HCT116 (cell line): ENCODE data around the gene ATP6V0A1. TPM values are rescaled to one million over a fixed set of nuclear protein-coding genes. Genes with fewer than 3 reads are reported as not detected.

Source experiments
- ATAC-seq: fragments of 200-7000 bp; cut with Tn5 transposase; 2 replicates; pipeline ENCODE4 v1.9.1; 2020; ENCODE audit warnings: mild to moderate bottlenecking, moderate library complexity
- BruUV-seq: library from RNA; stranded (reverse); fragments of 400-500 nt; replicated peaks from 2 replicates; lab custom pipeline; 2021; lab: Mats Ljungman, UMichigan
- CTCF ChIA-PET: fragments of 300-600 bp; sonication (Branson Sonifier 250); formaldehyde crosslinking; loops from one replicate; lab custom pipeline; 2021; ENCODE audit warnings: antibody characterized with exemption; lab: Charles Lee
- POLR2A ChIA-PET: fragments of 300-600, 350-600 bp; sonication (Branson Sonifier 250); formaldehyde crosslinking; loops from one replicate; lab custom pipeline; 2021; ENCODE audit warnings: antibody characterized with exemption; lab: Charles Lee
- RAD21 ChIA-PET, 2 experiments: fragments of 300-600 bp; sonication (Branson Sonifier 250); formaldehyde crosslinking; loops; one replicate each; lab custom pipeline; 2023; ENCODE audit warnings: low total read pairs in 2 of 2; ENCODE audit not compliant: uncharacterized antibody in 2 of 2, unreplicated experiment in 2 of 2, low non-redundant PET in 1 of 2; lab: Charles Lee
- DNase-seq: peaks from one replicate; pipeline ENCODE4 v3.0.0-alpha.2; 2010; ENCODE audit warnings: low read depth, low spot score
- H2AFZ ChIP-seq: fragments of 200-600 bp; shearing (Covaris generic), sonication (generic); 2 replicates; pipeline ENCODE4 v1.6.1; 2017; ENCODE audit warnings: low read depth, mixed run types, mixed read lengths, antibody characterized with exemption, low read length; ENCODE audit not compliant: poor library complexity, severe bottlenecking
- H3K27ac ChIP-seq: 2 replicates; pipeline ENCODE4 v1.5.1; 2012; ENCODE audit warnings: low read depth, low read length
- H3K27me3 ChIP-seq: fragments of 200-600 bp; sonication (generic); 2 replicates; pipeline ENCODE4 v1.6.1; 2016; ENCODE audit warnings: mixed run types, low read length, mixed read lengths; ENCODE audit not compliant: insufficient read depth
- H3K36me3 ChIP-seq, 2 experiments: fragments of 200-500 bp in 1 of 2; fragments of 200-600 bp in 1 of 2; sonication (Bioruptor generic) in 1 of 2; sonication (generic) in 1 of 2; 2 replicates each; pipeline versions ENCODE4 v1.5.1 to v1.6.1; 2014 to 2016; ENCODE audit warnings: low read length in 2 of 2, inconsistent platforms in 1 of 2, mixed read lengths in 1 of 2, mixed run types in 1 of 2; ENCODE audit not compliant: insufficient read depth in 2 of 2, control insufficient read depth in 1 of 2
- H3K4me1 ChIP-seq, 2 experiments: fragments of 200-600 bp in 1 of 2; sonication (generic) in 1 of 2; 2 replicates each; pipeline versions ENCODE4 v1.5.1 to v1.6.1; 2012 to 2017; ENCODE audit warnings: low read length in 2 of 2, inconsistent platforms in 1 of 2, mild to moderate bottlenecking in 1 of 2, mixed read lengths in 1 of 2, mixed run types in 1 of 2, moderate library complexity in 1 of 2; ENCODE audit not compliant: insufficient read depth in 2 of 2, control insufficient read depth in 1 of 2
- H3K4me2 ChIP-seq: fragments of 200-600 bp; sonication (generic); 2 replicates; pipeline ENCODE4 v1.6.1; 2017; ENCODE audit warnings: mixed run types, low read length, mixed read lengths
- H3K4me3 ChIP-seq, 2 experiments: fragments of 200-600 bp in 1 of 2; sonication (generic) in 1 of 2; replicated peaks in 1 of 2; 2 replicates each; pipeline ENCODE4 v1.5.1; 2011 to 2016; ENCODE audit warnings: low read length in 2 of 2, control low read depth in 1 of 2, low read depth in 1 of 2, mild to moderate bottlenecking in 1 of 2, mixed read lengths in 1 of 2, mixed run types in 1 of 2
- H3K79me2 ChIP-seq: fragments of 200-600 bp; sonication (generic); 2 replicates; pipeline ENCODE4 v1.6.1; 2017; ENCODE audit warnings: mild to moderate bottlenecking, mixed run types, low read length, moderate library complexity, mixed read lengths; ENCODE audit not compliant: insufficient read depth
- H3K9ac ChIP-seq: fragments of 200-600 bp; sonication (generic); 2 replicates; pipeline ENCODE4 v1.6.1; 2016; ENCODE audit warnings: low read length, mixed read lengths
- H3K9me2 ChIP-seq: fragments of 200-600 bp; sonication (generic), shearing (Covaris generic); 2 replicates; pipeline ENCODE4 v1.6.1; 2017; ENCODE audit warnings: mixed run types, mild to moderate bottlenecking, moderate library complexity; ENCODE audit not compliant: insufficient read depth
- H3K9me3 ChIP-seq, 2 experiments: fragments of 200-500 bp in 1 of 2; fragments of 200-600 bp in 1 of 2; sonication (Bioruptor generic) in 1 of 2; sonication (generic) in 1 of 2; 2 replicates each; pipeline ENCODE4 v1.6.1; 2014 to 2017; ENCODE audit warnings: low read length in 2 of 2, mixed read lengths in 2 of 2, inconsistent platforms in 1 of 2, low read depth in 1 of 2, mild to moderate bottlenecking in 1 of 2, mixed run types in 1 of 2, moderate library complexity in 1 of 2; ENCODE audit not compliant: control insufficient read depth in 1 of 2, insufficient read depth in 1 of 2
- H4K20me1 ChIP-seq: fragments of 200-600 bp; sonication (generic), shearing (Covaris generic); 2 replicates; pipeline ENCODE4 v1.6.1; 2017; ENCODE audit warnings: mixed run types, mild to moderate bottlenecking, moderate library complexity; ENCODE audit not compliant: insufficient read depth
- ELF1 ChIP-seq: IDR thresholded peaks from 2 replicates; pipeline ENCODE4 v1.6.1; 2012; ENCODE audit warnings: low read depth, borderline replicate concordance
- EZH2 ChIP-seq: fragments of 200-600 bp; sonication (generic); IDR thresholded peaks from 2 replicates; pipeline ENCODE4 v1.6.1; 2017; ENCODE audit warnings: antibody characterized with exemption, mixed run types
- FOSL1 ChIP-seq: IDR thresholded peaks from 2 replicates; pipeline ENCODE4 v1.6.1; 2012; ENCODE audit warnings: low read depth
- JUND ChIP-seq: IDR thresholded peaks from 2 replicates; pipeline ENCODE4 v1.6.1; 2012
- POLR2A ChIP-seq: IDR thresholded peaks from 2 replicates; pipeline ENCODE4 v1.7.0; 2011; ENCODE audit warnings: borderline replicate concordance; ENCODE audit not compliant: insufficient read depth, insufficient read length; ENCODE audit errors: extremely low read depth
- POLR2AphosphoS5 ChIP-seq: IDR thresholded peaks from 2 replicates; pipeline ENCODE4 v1.6.1; 2011; ENCODE audit warnings: mild to moderate bottlenecking, low read depth, low read length, moderate library complexity
- RAD21 ChIP-seq: IDR thresholded peaks from 2 replicates; pipeline ENCODE4 v1.6.1; 2012; ENCODE audit warnings: low read depth, mild to moderate bottlenecking
- SIN3A ChIP-seq: IDR thresholded peaks from 2 replicates; pipeline ENCODE4 v1.6.1; 2012; ENCODE audit warnings: low read depth
- TCF7L2 ChIP-seq: IDR thresholded peaks from 2 replicates; pipeline ENCODE4 v1.7.0; 2011; ENCODE audit warnings: borderline replicate concordance, inconsistent platforms; ENCODE audit not compliant: insufficient read depth, insufficient read length; ENCODE audit errors: extremely low read depth
- YY1 ChIP-seq: IDR thresholded peaks from 2 replicates; pipeline ENCODE4 v1.6.1; 2011; ENCODE audit warnings: low read length, low read depth, moderate library complexity, mild to moderate bottlenecking; ENCODE audit not compliant: insufficient replicate concordance; ENCODE audit errors: extremely low read depth
- ZNF274 ChIP-seq: fragments of 200-500 bp; sonication (Bioruptor generic); IDR thresholded peaks from 2 replicates; pipeline ENCODE4 v1.6.1; 2014; ENCODE audit warnings: mild to moderate bottlenecking, low read depth, low read length, inconsistent platforms
- intact Hi-C: fragments of 100-400 bp; cut with micrococcal nuclease; formaldehyde crosslinking; loops from 2 replicates; pipeline ENCODE4 v1.10.0; 2022
- total RNA-seq: library from RNA; stranded (reverse); gene quantifications from one replicate; pipeline ENCODE4 v1.2.1, GENCODE V29; 2021; ENCODE audit not compliant: unreplicated experiment
- TF ChIP-seq, protein P1 (sequence below), 3 experiments: fragments of 200-600 bp in 1 of 3; sonication (generic) in 1 of 3; IDR thresholded peaks in 2 of 3; conservative IDR thresholded peaks in 1 of 3; 2 replicates each; pipeline ENCODE4 v1.5.1; 2012 to 2017; ENCODE audit warnings: low read depth in 2 of 3, low read length in 2 of 3, antibody characterized with exemption in 1 of 3, borderline replicate concordance in 1 of 3, control low read depth in 1 of 3, mild to moderate bottlenecking in 1 of 3, mixed read lengths in 1 of 3, mixed run types in 1 of 3, moderate library complexity in 1 of 3; ENCODE audit not compliant: insufficient read depth in 1 of 3
- TF ChIP-seq, protein P2 (sequence below): IDR thresholded peaks from 2 replicates; pipeline ENCODE4 v1.6.1; 2012
- TF ChIP-seq, protein P3 (sequence below): IDR thresholded peaks from 2 replicates; pipeline ENCODE4 v1.6.1; 2011; ENCODE audit warnings: mild to moderate bottlenecking, low read length, moderate library complexity; ENCODE audit not compliant: insufficient replicate concordance; ENCODE audit errors: extremely low read depth

ATP6V0A1 gene
- total RNA-seq, 1 experiment from 2014 or later = 65.2 TPM

DNA sequence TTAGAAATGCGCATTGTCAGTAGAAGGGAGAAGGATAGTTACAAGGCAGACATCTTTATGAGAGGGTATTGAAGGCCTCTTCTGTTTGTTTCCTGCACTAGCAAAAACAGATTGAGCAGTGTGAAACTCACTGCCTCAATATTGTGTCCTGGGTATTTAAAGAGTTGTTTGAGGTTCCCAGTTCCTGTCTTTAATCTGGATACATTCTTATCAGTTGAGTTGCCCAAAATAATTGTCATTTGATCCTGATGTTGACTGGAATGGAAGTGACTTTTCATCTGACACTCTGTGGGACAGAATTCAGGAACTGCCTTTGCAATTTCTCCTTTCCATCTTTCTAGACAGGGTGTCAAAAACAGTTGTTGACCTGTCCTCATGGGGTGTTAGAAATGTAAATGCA is 1.7 kb downstream of the ATP6V0A1 start:
- H3K36me3 ChIP-seq = peaks cover 9 to 18% of the 10 kb centered on the region in 2 experiments
- peaks cover 34% of the 10 kb centered on the region for H3K79me2 ChIP-seq
- ChIA-PET RAD21 (no interaction called here), CTCF (no interaction called here), POLR2A (no interaction called here)
- H3K27me3 ChIP-seq = no peaks in the 10 kb centered on the region
- no TSS peak for BruUV-seq
- no peaks in the 10 kb centered on the region for H3K9me3 ChIP-seq
- H3K9me2 ChIP-seq = no peaks in the 10 kb centered on the region
- DNase-seq (no peak), ATAC-seq (no peak)
- peaks cover 13 to 25% of the 10 kb centered on the region in 2 experiments for H3K4me1 ChIP-seq
- intact Hi-C loops = no loop called here
- no peak overlapping the region for H2AFZ ChIP-seq
- peak overlapping the region in 1 of 2 experiments; percentile 78; a peak in 2 of 4 replicates for H3K4me3 ChIP-seq
- peak overlapping the region; percentile 75; the same call in 1 of the 2 replicates for H3K9ac ChIP-seq
- H3K4me2 ChIP-seq = peak overlapping the region; percentile 93
- no peak for TF ChIP-seq ELF1
- TF ChIP-seq, protein P1, sequence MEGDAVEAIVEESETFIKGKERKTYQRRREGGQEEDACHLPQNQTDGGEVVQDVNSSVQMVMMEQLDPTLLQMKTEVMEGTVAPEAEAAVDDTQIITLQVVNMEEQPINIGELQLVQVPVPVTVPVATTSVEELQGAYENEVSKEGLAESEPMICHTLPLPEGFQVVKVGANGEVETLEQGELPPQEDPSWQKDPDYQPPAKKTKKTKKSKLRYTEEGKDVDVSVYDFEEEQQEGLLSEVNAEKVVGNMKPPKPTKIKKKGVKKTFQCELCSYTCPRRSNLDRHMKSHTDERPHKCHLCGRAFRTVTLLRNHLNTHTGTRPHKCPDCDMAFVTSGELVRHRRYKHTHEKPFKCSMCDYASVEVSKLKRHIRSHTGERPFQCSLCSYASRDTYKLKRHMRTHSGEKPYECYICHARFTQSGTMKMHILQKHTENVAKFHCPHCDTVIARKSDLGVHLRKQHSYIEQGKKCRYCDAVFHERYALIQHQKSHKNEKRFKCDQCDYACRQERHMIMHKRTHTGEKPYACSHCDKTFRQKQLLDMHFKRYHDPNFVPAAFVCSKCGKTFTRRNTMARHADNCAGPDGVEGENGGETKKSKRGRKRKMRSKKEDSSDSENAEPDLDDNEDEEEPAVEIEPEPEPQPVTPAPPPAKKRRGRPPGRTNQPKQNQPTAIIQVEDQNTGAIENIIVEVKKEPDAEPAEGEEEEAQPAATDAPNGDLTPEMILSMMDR (IDR thresholded peaks at IDR 0.05 in 2 of 3, conservative IDR thresholded peaks at IDR 0.05 in 1 of 3; ENCODE audit: borderline replicate concordance in 1 of 3, insufficient read depth in 1 of 3, low read depth in 2 of 3, low read length in 2 of 3) = no peak
- TF ChIP-seq YY1 = no peak
- TF ChIP-seq, protein P2, sequence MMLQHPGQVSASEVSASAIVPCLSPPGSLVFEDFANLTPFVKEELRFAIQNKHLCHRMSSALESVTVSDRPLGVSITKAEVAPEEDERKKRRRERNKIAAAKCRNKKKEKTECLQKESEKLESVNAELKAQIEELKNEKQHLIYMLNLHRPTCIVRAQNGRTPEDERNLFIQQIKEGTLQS = no peak
- TF ChIP-seq FOSL1 = no peak
- TF ChIP-seq EZH2 = no peak
- no peak for TF ChIP-seq ZNF274
- TF ChIP-seq RAD21 = no peak
- no peak for TF ChIP-seq POLR2AphosphoS5
- TF ChIP-seq JUND = no peak
- TF ChIP-seq, protein P3, sequence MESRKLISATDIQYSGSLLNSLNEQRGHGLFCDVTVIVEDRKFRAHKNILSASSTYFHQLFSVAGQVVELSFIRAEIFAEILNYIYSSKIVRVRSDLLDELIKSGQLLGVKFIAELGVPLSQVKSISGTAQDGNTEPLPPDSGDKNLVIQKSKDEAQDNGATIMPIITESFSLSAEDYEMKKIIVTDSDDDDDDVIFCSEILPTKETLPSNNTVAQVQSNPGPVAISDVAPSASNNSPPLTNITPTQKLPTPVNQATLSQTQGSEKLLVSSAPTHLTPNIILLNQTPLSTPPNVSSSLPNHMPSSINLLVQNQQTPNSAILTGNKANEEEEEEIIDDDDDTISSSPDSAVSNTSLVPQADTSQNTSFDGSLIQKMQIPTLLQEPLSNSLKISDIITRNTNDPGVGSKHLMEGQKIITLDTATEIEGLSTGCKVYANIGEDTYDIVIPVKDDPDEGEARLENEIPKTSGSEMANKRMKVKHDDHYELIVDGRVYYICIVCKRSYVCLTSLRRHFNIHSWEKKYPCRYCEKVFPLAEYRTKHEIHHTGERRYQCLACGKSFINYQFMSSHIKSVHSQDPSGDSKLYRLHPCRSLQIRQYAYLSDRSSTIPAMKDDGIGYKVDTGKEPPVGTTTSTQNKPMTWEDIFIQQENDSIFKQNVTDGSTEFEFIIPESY = no peak
- TF ChIP-seq TCF7L2 = no peak
- TF ChIP-seq POLR2A = no peak
- TF ChIP-seq SIN3A = no peak
- no peak overlapping the region for H3K27ac ChIP-seq
- no peaks in the 10 kb centered on the region for H4K20me1 ChIP-seq
